H9 (cell line): ENCODE data around the gene ZBTB16. TPM values are rescaled to one million over a fixed set of nuclear protein-coding genes. Genes with fewer than 3 reads are reported as not detected.

ENCODE experiments used
- DNase-seq: peaks from one replicate; pipeline ENCODE4 v3.0.0-alpha.2; 2017
- H2AFZ ChIP-seq: one replicate; pipeline ENCODE4 v1.6.1; 2013; ENCODE audit warnings: mild to moderate bottlenecking, low read length, control low read depth, moderate library complexity
- H2AK5ac ChIP-seq: 2 replicates; pipeline ENCODE4 v1.6.1; 2013; ENCODE audit warnings: low read length, control low read depth, mixed read lengths; ENCODE audit not compliant: insufficient read length
- H2BK120ac ChIP-seq: one replicate; pipeline ENCODE4 v1.6.1; 2013; ENCODE audit warnings: low read depth, mild to moderate bottlenecking, low read length, control low read depth, inconsistent platforms; ENCODE audit not compliant: poor library complexity, severe bottlenecking
- H2BK12ac ChIP-seq: 2 replicates; pipeline ENCODE4 v1.6.1; 2013; ENCODE audit warnings: low read length, control low read depth, mixed read lengths, low read depth; ENCODE audit not compliant: insufficient read length
- H2BK15ac ChIP-seq: 2 replicates; pipeline ENCODE4 v1.6.1; 2013; ENCODE audit warnings: low read depth, low read length, control low read depth
- H2BK20ac ChIP-seq: one replicate; pipeline ENCODE4 v1.6.1; 2013; ENCODE audit warnings: low read depth, mild to moderate bottlenecking, low read length, control low read depth, inconsistent platforms; ENCODE audit not compliant: poor library complexity, severe bottlenecking
- H2BK5ac ChIP-seq: 2 replicates; pipeline ENCODE4 v1.6.1; 2013; ENCODE audit warnings: low read length, control low read depth, mixed read lengths; ENCODE audit not compliant: insufficient read length
- H3K14ac ChIP-seq: 2 replicates; pipeline ENCODE4 v1.6.1; 2013; ENCODE audit warnings: low read length, control low read depth; ENCODE audit not compliant: insufficient read depth
- H3K18ac ChIP-seq: 2 replicates; pipeline ENCODE4 v1.6.1; 2013; ENCODE audit warnings: low read depth, mild to moderate bottlenecking, mixed read lengths, low read length, control low read depth; ENCODE audit not compliant: insufficient read length
- H3K23ac ChIP-seq: 2 replicates; pipeline ENCODE4 v1.6.1; 2013; ENCODE audit warnings: low read length, control low read depth, mixed read lengths, low read depth; ENCODE audit not compliant: insufficient read length
- H3K23me2 ChIP-seq: 2 replicates; pipeline ENCODE4 v1.6.1; 2013; ENCODE audit warnings: low read depth, mild to moderate bottlenecking, mixed read lengths, low read length, control low read depth; ENCODE audit not compliant: insufficient read length, poor library complexity, severe bottlenecking
- H3K27ac ChIP-seq: 2 replicates; pipeline ENCODE4 v1.5.1; 2013; ENCODE audit warnings: low read length, control low read depth, mixed read lengths, low read depth; ENCODE audit not compliant: insufficient read length
- H3K27me3 ChIP-seq: 2 replicates; pipeline ENCODE4 v1.6.1; 2013; ENCODE audit warnings: low read length, control low read depth, inconsistent platforms; ENCODE audit not compliant: insufficient read depth
- H3K4ac ChIP-seq: 2 replicates; pipeline ENCODE4 v1.6.1; 2013; ENCODE audit warnings: low read depth, mild to moderate bottlenecking, control low read depth, inconsistent platforms, low read length, moderate library complexity
- H3K4me1 ChIP-seq: 2 replicates; pipeline ENCODE4 v1.6.1; 2013; ENCODE audit warnings: low read length, control low read depth, inconsistent platforms; ENCODE audit not compliant: insufficient read depth
- H3K4me2 ChIP-seq: 2 replicates; pipeline ENCODE4 v1.6.1; 2013; ENCODE audit warnings: low read length, control low read depth, mixed read lengths; ENCODE audit not compliant: insufficient read length, insufficient read depth
- H3K56ac ChIP-seq: 2 replicates; pipeline ENCODE4 v1.6.1; 2013; ENCODE audit warnings: low read depth, mild to moderate bottlenecking, mixed read lengths, low read length, control low read depth; ENCODE audit not compliant: insufficient read length
- H3K79me1 ChIP-seq: 2 replicates; pipeline ENCODE4 v1.6.1; 2013; ENCODE audit warnings: low read depth, mild to moderate bottlenecking, moderate library complexity, low read length, control low read depth, inconsistent platforms; ENCODE audit not compliant: insufficient read depth, poor library complexity, severe bottlenecking
- H3K79me2 ChIP-seq: 2 replicates; pipeline ENCODE4 v1.6.1; 2013; ENCODE audit warnings: low read length, control low read depth, inconsistent platforms; ENCODE audit not compliant: insufficient read depth
- H3K9ac ChIP-seq: 2 replicates; pipeline ENCODE4 v1.6.1; 2013; ENCODE audit warnings: low read length, control low read depth, mixed read lengths; ENCODE audit not compliant: insufficient read length; ENCODE audit errors: extremely low read depth
- H3K9me3 ChIP-seq: one replicate; pipeline ENCODE4 v1.6.1; 2013; ENCODE audit warnings: low read depth, low read length, inconsistent platforms; ENCODE audit not compliant: control insufficient read depth
- H3T11ph ChIP-seq: one replicate; pipeline ENCODE4 v1.6.1; 2013; ENCODE audit warnings: mild to moderate bottlenecking, low read length, control low read depth, inconsistent platforms
- H4K20me1 ChIP-seq: one replicate; pipeline ENCODE4 v1.6.1; 2013; ENCODE audit not compliant: control insufficient read depth, insufficient read length, insufficient read depth
- H4K5ac ChIP-seq: 2 replicates; pipeline ENCODE4 v1.6.1; 2013; ENCODE audit warnings: low read depth, mild to moderate bottlenecking, mixed read lengths, low read length, control low read depth; ENCODE audit not compliant: insufficient read length
- H4K8ac ChIP-seq: replicated peaks from 2 replicates; pipeline ENCODE4 v1.6.1; 2013; ENCODE audit warnings: low read length, control low read depth, mixed read lengths, low read depth; ENCODE audit not compliant: insufficient read length
- H4K91ac ChIP-seq: 2 replicates; pipeline ENCODE4 v1.6.1; 2013; ENCODE audit warnings: low read depth, mild to moderate bottlenecking, moderate library complexity, mixed read lengths, low read length, control low read depth; ENCODE audit not compliant: insufficient read length
- H3K27ac Mint-ChIP-seq, 3 experiments: 2 replicates in 2 of 3; 3 replicates in 1 of 3; pipeline ENCODE4 v1.8.0; 2020 to 2021; ENCODE audit warnings: mixed read lengths in 3 of 3, mild to moderate bottlenecking in 1 of 3, moderate library complexity in 1 of 3
- H3K27me3 Mint-ChIP-seq: 2 replicates; pipeline ENCODE4 v1.8.0; 2021; ENCODE audit warnings: low read depth, mild to moderate bottlenecking, moderate library complexity, mixed read lengths
- H3K36me3 Mint-ChIP-seq, 3 experiments: 2 replicates in 2 of 3; 3 replicates in 1 of 3; pipeline ENCODE4 v1.8.0; 2020 to 2021; ENCODE audit warnings: low read depth in 3 of 3, mixed read lengths in 3 of 3; ENCODE audit not compliant: insufficient read depth in 1 of 3
- H3K4me1 Mint-ChIP-seq, 2 experiments: 2 replicates each; pipeline ENCODE4 v1.8.0; 2020; ENCODE audit warnings: mixed read lengths in 2 of 2
- H3K4me3 Mint-ChIP-seq, 2 experiments: 2 replicates in 1 of 2; 3 replicates in 1 of 2; pipeline ENCODE4 v1.8.0; 2020 to 2021; ENCODE audit warnings: mild to moderate bottlenecking in 2 of 2, mixed read lengths in 2 of 2, moderate library complexity in 1 of 2
- H3K9me3 Mint-ChIP-seq, 2 experiments: 2 replicates in 1 of 2; 3 replicates in 1 of 2; pipeline ENCODE4 v1.8.0; 2020; ENCODE audit warnings: mild to moderate bottlenecking in 2 of 2, mixed read lengths in 2 of 2, moderate library complexity in 1 of 2
- WGBS: extraction: QIAGEN DNeasy Blood & Tissue Kit; methylation state at CpG from one replicate; pipeline ENCODE4 v1.1.7; 2013; ENCODE audit warnings: missing lambda C conversion rate, low lambda C conversion rate, mixed read lengths; ENCODE audit not compliant: insufficient read length; ENCODE audit errors: extremely low coverage; 5-methylcytosine and 5-hydroxymethylcytosine counted together
- total RNA-seq: library from RNA; stranded (reverse); gene quantifications from 2 replicates; pipeline ENCODE4 v1.2.1, GENCODE V29; 2021
- TF ChIP-seq, protein P1 (sequence below): fragments of 200-600 bp; sonication (generic); conservative IDR thresholded peaks from 3 replicates; pipeline ENCODE4 v1.8.0; 2021; ENCODE audit warnings: antibody characterized with exemption, mild to moderate bottlenecking

Gene ZBTB16
- total RNA-seq, 1 experiment from 2014 or later: not detected

DNA sequence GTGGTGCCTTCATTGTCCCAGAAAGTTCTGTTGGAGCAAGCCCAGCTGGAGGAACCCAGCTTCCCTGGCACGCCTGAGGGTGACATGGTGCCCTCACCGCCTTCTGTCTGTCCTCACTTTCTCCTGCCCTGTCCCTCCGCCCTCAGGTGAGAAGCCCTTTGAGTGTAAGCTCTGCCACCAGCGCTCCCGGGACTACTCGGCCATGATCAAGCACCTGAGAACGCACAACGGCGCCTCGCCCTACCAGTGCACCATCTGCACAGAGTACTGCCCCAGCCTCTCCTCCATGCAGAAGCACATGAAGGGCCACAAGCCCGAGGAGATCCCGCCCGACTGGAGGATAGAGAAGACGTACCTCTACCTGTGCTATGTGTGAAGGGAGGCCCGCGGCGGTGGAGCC, 190.7 kb downstream of the ZBTB16 start:
- Mint-ChIP-seq H3K4me3 (no peak overlapping the region), H3K4me1 (peaks cover 8 to 25% of the 10 kb centered on the region in 2 experiments), H3K27ac (no peak overlapping the region; a peak in 1 of 7 replicates), H3K27me3 (peaks cover 15% of the 10 kb centered on the region), H3K36me3 (no peaks in the 10 kb centered on the region), H3K9me3 (no peaks in the 10 kb centered on the region; a peak in 1 of 5 replicates)
- no peak overlapping the region for H3K9ac ChIP-seq
- H3K4ac ChIP-seq: no peak overlapping the region
- H2BK120ac ChIP-seq: no peak overlapping the region
- H2AFZ ChIP-seq: no peak overlapping the region
- no peaks in the 10 kb centered on the region for H4K20me1 ChIP-seq
- 0 out of 2 replicates have a peak, but pooled peaks cover 3% of the 10 kb centered on the region for H3K4me1 ChIP-seq
- DNase-seq: no peak
- no peaks in the 10 kb centered on the region for H3K27me3 ChIP-seq
- H3K27ac ChIP-seq: no peak overlapping the region
- no peak overlapping the region for H3K56ac ChIP-seq
- no peaks in the 10 kb centered on the region for H3K79me1 ChIP-seq
- H3K23ac ChIP-seq: no peak overlapping the region
- H3K79me2 ChIP-seq: no peaks in the 10 kb centered on the region
- no peak overlapping the region for H3K18ac ChIP-seq
- no peak overlapping the region; the same call in 1 of the 2 replicates for H3K14ac ChIP-seq
- no peak overlapping the region for H2BK5ac ChIP-seq
- no peak overlapping the region for H4K5ac ChIP-seq
- no peaks in the 10 kb centered on the region for H3K9me3 ChIP-seq
- no peak overlapping the region for H2AK5ac ChIP-seq
- H4K8ac ChIP-seq: no peak overlapping the region
- H4K91ac ChIP-seq: no peak overlapping the region
- no CpG with 5 or more reads among the region's 17 CpGs for WGBS
- no peak overlapping the region for H2BK20ac ChIP-seq
- no peak overlapping the region for H2BK12ac ChIP-seq
- no peaks in the 10 kb centered on the region for H3K23me2 ChIP-seq
- no peak overlapping the region for H3T11ph ChIP-seq
- TF ChIP-seq, protein P1, sequence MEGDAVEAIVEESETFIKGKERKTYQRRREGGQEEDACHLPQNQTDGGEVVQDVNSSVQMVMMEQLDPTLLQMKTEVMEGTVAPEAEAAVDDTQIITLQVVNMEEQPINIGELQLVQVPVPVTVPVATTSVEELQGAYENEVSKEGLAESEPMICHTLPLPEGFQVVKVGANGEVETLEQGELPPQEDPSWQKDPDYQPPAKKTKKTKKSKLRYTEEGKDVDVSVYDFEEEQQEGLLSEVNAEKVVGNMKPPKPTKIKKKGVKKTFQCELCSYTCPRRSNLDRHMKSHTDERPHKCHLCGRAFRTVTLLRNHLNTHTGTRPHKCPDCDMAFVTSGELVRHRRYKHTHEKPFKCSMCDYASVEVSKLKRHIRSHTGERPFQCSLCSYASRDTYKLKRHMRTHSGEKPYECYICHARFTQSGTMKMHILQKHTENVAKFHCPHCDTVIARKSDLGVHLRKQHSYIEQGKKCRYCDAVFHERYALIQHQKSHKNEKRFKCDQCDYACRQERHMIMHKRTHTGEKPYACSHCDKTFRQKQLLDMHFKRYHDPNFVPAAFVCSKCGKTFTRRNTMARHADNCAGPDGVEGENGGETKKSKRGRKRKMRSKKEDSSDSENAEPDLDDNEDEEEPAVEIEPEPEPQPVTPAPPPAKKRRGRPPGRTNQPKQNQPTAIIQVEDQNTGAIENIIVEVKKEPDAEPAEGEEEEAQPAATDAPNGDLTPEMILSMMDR: no peak
- H2BK15ac ChIP-seq: no peak overlapping the region
- no peak overlapping the region for H3K4me2 ChIP-seq
